Panc1 (cell line): ENCODE results near the gene COL4A1.

Source experiments
- CTCF ChIP-seq: fragments of 450-650 bp; IDR thresholded peaks from 2 replicates; pipeline ENCODE4 v1.5.1; 2017; ENCODE audit warnings: mild to moderate bottlenecking
- POLR2AphosphoS5 ChIP-seq: IDR thresholded peaks from 2 replicates; pipeline ENCODE4 v1.6.1; 2012; ENCODE audit warnings: mild to moderate bottlenecking, low read depth, low read length, moderate library complexity
- SIN3A ChIP-seq: IDR thresholded peaks from 2 replicates; pipeline ENCODE4 v1.6.1; 2012; ENCODE audit warnings: low read depth, mild to moderate bottlenecking, low read length, moderate library complexity, borderline replicate concordance; ENCODE audit not compliant: insufficient read depth

DNA sequence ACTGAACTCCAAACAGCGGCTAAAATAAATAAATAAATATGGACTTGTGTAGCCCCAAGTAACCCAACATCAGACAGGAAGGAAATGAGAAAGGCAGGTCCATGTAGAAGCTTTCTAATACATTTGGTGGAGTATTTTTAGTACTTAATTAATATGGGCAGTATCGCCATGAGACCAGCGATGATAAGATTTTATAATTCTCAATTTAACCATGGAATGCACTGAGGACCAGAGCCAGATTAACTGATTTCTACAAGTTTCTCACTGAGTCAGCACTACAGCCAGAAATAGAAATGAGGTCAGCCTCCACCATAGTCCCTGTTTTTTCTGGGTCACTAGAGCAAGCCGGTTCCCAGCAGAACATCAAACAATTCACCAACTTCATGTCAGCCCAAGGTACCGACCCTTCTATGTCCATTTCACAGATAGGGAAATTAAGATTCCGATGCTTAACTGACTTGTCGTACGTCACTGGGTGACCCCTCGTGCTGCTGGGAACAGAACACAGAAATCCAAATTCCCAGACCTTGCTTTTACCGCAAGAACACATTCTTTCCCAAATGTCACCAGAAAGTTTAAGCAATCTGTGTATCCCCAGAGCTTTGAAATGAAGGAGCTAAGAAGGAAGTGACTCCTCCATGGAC lies 90.4 kb downstream of the COL4A1 start:
- no peak for TF ChIP-seq POLR2AphosphoS5
- TF ChIP-seq CTCF, result no peak
- TF ChIP-seq SIN3A, result no peak
